Ishikawa (cell line): ENCODE measurements around the gene SRBD1.

Experiments
- CEBPB ChIP-seq: IDR thresholded peaks from 2 replicates; pipeline ENCODE4 v1.6.1; 2012
- CREB1 ChIP-seq: IDR thresholded peaks from 2 replicates; pipeline ENCODE4 v1.6.1; 2012; ENCODE audit warnings: low read depth
- EGR1 ChIP-seq: IDR thresholded peaks from 2 replicates; pipeline ENCODE4 v1.6.1; 2012
- EP300 ChIP-seq: IDR thresholded peaks from 2 replicates; pipeline ENCODE4 v1.6.1; 2012; ENCODE audit warnings: borderline replicate concordance
- FOXM1 ChIP-seq: IDR thresholded peaks from 2 replicates; pipeline ENCODE4 v1.6.1; 2012; ENCODE audit warnings: low read depth, borderline replicate concordance
- MAX ChIP-seq: IDR thresholded peaks from 2 replicates; pipeline ENCODE4 v1.6.1; 2012
- NFIC ChIP-seq: IDR thresholded peaks from 2 replicates; pipeline ENCODE4 v1.6.1; 2012
- RAD21 ChIP-seq: IDR thresholded peaks from 2 replicates; pipeline ENCODE4 v1.6.1; 2012; ENCODE audit warnings: low read depth
- REST ChIP-seq: IDR thresholded peaks from 2 replicates; pipeline ENCODE4 v1.6.1; 2012; ENCODE audit warnings: low read depth, mild to moderate bottlenecking
- TAF1 ChIP-seq: IDR thresholded peaks from 2 replicates; pipeline ENCODE4 v1.6.1; 2012; ENCODE audit warnings: low read depth, mild to moderate bottlenecking
- TCF12 ChIP-seq: IDR thresholded peaks from 2 replicates; pipeline ENCODE4 v1.6.1; 2012; ENCODE audit warnings: low read depth
- TEAD4 ChIP-seq: IDR thresholded peaks from 2 replicates; pipeline ENCODE4 v1.6.1; 2012
- USF1 ChIP-seq: IDR thresholded peaks from 2 replicates; pipeline ENCODE4 v1.6.1; 2012
- YY1 ChIP-seq: IDR thresholded peaks from 2 replicates; pipeline ENCODE4 v1.6.1; 2012; ENCODE audit warnings: low read depth
- ZBTB7A ChIP-seq: IDR thresholded peaks from 2 replicates; pipeline ENCODE4 v1.6.1; 2012; ENCODE audit warnings: low read depth

Gene SRBD1

GRCh38 chr2:45406621-45407020 is 204.4 kb downstream of the SRBD1 start:
- TF ChIP-seq REST: no peak
- TF ChIP-seq MAX: 0 out of 2 replicates have a peak, but pooled peaks have one; percentile 13
- TF ChIP-seq USF1: peak; percentile 78

GRCh38 chr2:45404807-45405297 is 206.2 kb downstream of the SRBD1 start:
- no peak for TF ChIP-seq TAF1
- no peak for TF ChIP-seq TEAD4
- no peak for TF ChIP-seq EGR1
- TF ChIP-seq FOXM1: no peak
- TF ChIP-seq ZBTB7A: no peak
- TF ChIP-seq YY1: no peak
- no peak for TF ChIP-seq TCF12

GRCh38 chr2:45403036-45403435 is 208.0 kb downstream of the SRBD1 start:
- TF ChIP-seq TAF1 (no peak), CREB1 (no peak)

- TF ChIP-seq EGR1 (no peak), NFIC (no peak), CEBPB (no peak), YY1 (no peak), TAF1 (no peak), RAD21 (no peak), CREB1 (no peak), USF1 (no peak), MAX (no peak), EP300 (no peak)
Observed at GRCh38 chr2:45401431-45401922, 209.6 kb downstream of the SRBD1 start.

- TF ChIP-seq ZBTB7A: no peak
- TF ChIP-seq TAF1: no peak
- no peak for TF ChIP-seq RAD21
- no peak for TF ChIP-seq USF1
- no peak for TF ChIP-seq TEAD4
- no peak for TF ChIP-seq REST
- TF ChIP-seq EGR1: no peak
Observed at GRCh38 chr2:45399040-45399784, 211.9 kb downstream of the SRBD1 start.

GRCh38 chr2:45397292-45397691 is 213.8 kb downstream of the SRBD1 start:
- no peak for TF ChIP-seq EP300
- TF ChIP-seq TAF1: no peak
- TF ChIP-seq NFIC: no peak
- no peak for TF ChIP-seq YY1
- TF ChIP-seq ZBTB7A: no peak
- TF ChIP-seq TEAD4: no peak
- no peak for TF ChIP-seq MAX
- no peak for TF ChIP-seq FOXM1
- TF ChIP-seq CREB1: no peak
- TF ChIP-seq RAD21: no peak
- TF ChIP-seq REST: no peak
- TF ChIP-seq EGR1: no peak
